H1 (cell line): ENCODE data around the gene DEFB112. TPM values are rescaled to one million over a fixed set of nuclear protein-coding genes. Genes with fewer than 3 reads are reported as not detected.

ENCODE experiments used
- ATF2 ChIP-seq: IDR thresholded peaks from 2 replicates; pipeline ENCODE4 v1.6.1; 2012; ENCODE audit warnings: low read length, inconsistent platforms
- ATF3 ChIP-seq: IDR thresholded peaks from 2 replicates; pipeline ENCODE4 v1.6.1; 2011; ENCODE audit warnings: low read depth, mild to moderate bottlenecking, low read length; ENCODE audit not compliant: insufficient read depth
- HDAC6 ChIP-seq: IDR thresholded peaks from one replicate; pipeline ENCODE4 v1.7.1; 2012; ENCODE audit warnings: low read depth, mild to moderate bottlenecking, inconsistent platforms, low read length, moderate library complexity
- POLR2A ChIP-seq, 2 experiments: IDR thresholded peaks; 1 replicate in 1 of 2; 2 replicates in 1 of 2; pipeline ENCODE4 v1.6.1; 2011; ENCODE audit warnings: low read depth in 2 of 2, low read length in 2 of 2, mild to moderate bottlenecking in 2 of 2; ENCODE audit errors: control extremely low read depth in 1 of 2
- POLR2AphosphoS5 ChIP-seq: IDR thresholded peaks from 2 replicates; pipeline ENCODE4 v1.6.1; 2011; ENCODE audit warnings: low read depth, low read length
- RBBP5 ChIP-seq: IDR thresholded peaks from 2 replicates; pipeline ENCODE4 v1.7.1; 2012; ENCODE audit warnings: low read depth, mild to moderate bottlenecking, inconsistent platforms, low read length, moderate library complexity, borderline replicate concordance
- SIX5 ChIP-seq: IDR thresholded peaks from 2 replicates; pipeline ENCODE4 v1.6.1; 2011; ENCODE audit warnings: mild to moderate bottlenecking, low read depth, low read length
- SP4 ChIP-seq: IDR thresholded peaks from 2 replicates; pipeline ENCODE4 v1.6.1; 2012; ENCODE audit warnings: low read length, inconsistent platforms
- TAF7 ChIP-seq: optimal IDR thresholded peaks from 2 replicates; pipeline ENCODE3; 2011; ENCODE audit warnings: low read depth, mild to moderate bottlenecking, inconsistent platforms, low read length, moderate library complexity, borderline replicate concordance
- TCF12 ChIP-seq: IDR thresholded peaks from 2 replicates; pipeline ENCODE4 v1.6.1; 2011; ENCODE audit warnings: low read depth, mild to moderate bottlenecking, low read length
- polyA plus RNA-seq, 7 experiments: library from polyadenylated mRNA; depleted of rRNA in 3 of 7; stranded (reverse) in 5 of 7; unstranded in 2 of 7; fragments of >200 nt in 5 of 7; fragments of 200-250 nt in 2 of 7; gene quantifications; 1 replicate in 5 of 7; 2 replicates in 1 of 7; 4 replicates in 1 of 7; pipeline versions ENCODE4 v1.2.1 to v1.2.3, GENCODE V29; 2011 to 2013; ENCODE audit warnings: missing spikeins in 2 of 7, mixed read lengths in 2 of 7
- total RNA-seq: library from RNA; stranded (reverse); fragmentation: NEBNext Ultra II Directional; extraction: Animal tissue kit (Norgen Biotek cat#: 25700); gene quantifications from 2 replicates; pipeline ENCODE4 v1.2.1, GENCODE V29; 2021

DEFB112 gene
- total and polyA plus RNA-seq, 2 of the 8 experiments (the other 6 are each of a cell fraction or from before 2014, with no cell fraction given), result not detected

- TF ChIP-seq ATF2 (no peak), HDAC6 (no peak), POLR2AphosphoS5 (no peak), POLR2A (IDR thresholded peaks at IDR 0.05; ENCODE audit: control extremely low read depth in 1 of 2, low read depth in 2 of 2, low read length in 2 of 2) (no peak), TAF7 (no peak), RBBP5 (no peak), SP4 (no peak), TCF12 (no peak), SIX5 (no peak), ATF3 (no peak)
Measured at GRCh38 chr6:50049829-50050228, at the start of gene DEFB112 (continued).
